GM19351 (cell line): ENCODE results near the gene MAGEA10.
"Not testable (repeated sequence)": the region's sequence is repeated elsewhere in the genome, so short reads cannot be mapped to it uniquely, and the experiment has no call there.

Experiments
- ATAC-seq: cut with Tn5 transposase; IDR thresholded peaks from one replicate; pipeline ENCODE4 v1.9.1; 2021; ENCODE audit warnings: mild to moderate bottlenecking, moderate library complexity; ENCODE audit not compliant: unreplicated experiment

The MAGEA10 gene

DNA sequence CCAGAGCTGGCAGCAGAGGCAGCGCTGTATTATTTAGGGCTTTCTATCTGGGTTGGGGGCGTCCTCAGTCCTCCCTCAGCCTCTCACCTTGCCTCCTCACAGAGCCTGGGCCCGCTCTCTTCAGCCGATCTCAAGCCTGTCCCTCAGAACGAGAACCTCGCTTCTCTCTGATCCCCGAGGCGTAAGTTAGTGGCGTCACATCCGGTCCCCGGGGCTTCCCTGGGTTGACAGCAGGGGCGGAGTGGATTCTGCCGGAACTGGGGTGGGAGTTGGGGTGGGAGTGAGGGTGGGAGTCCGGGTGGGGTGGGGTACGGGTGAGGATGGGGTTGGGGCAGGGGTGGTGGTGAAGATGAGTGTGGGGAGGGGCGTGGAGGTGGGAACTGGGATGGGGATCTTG lies at the start of gene MAGEA10:
MAGEA10 (minus strand) TSS at position 190 of the 397 bp plus-strand sequence. CDS start 2,957 bp downstream, outside the sequence.
- no peak for ATAC-seq

DNA sequence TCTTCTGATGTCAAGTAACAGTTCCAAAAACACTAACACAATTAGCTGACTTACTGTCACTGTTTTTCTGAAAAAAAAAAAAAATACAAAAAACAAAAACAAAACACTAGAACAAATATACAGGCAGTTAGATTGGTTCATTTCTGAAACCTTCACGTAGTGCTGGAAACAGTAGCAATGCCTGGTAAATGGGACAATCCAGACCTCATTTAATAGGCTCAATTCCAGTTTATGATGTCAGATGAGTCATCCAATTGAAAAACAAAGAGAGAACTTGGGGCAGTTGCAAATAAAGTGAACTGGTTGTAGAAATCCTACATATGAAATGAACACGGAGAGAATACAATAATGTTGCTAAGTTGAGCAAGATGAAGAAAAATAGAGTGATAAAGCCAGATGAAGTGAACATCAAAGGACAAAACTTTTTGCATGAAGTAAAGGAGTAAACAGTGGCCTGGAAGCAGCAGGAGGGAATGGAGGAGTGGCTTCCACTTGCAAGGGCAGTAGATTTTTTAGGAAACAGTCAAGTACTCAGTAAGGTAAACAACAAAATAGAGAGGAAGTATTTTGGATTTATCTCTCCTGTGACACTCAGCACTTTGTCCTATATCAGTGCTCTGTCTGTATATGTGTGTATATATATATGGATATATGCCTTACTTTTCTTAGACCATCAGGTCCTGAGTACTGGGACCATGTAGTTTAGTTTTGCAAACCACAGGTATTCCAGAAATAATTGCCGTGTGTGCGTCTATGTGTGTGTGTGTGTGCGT lies 39.3 kb upstream of the MAGEA10 start:
- no peak for ATAC-seq

DNA sequence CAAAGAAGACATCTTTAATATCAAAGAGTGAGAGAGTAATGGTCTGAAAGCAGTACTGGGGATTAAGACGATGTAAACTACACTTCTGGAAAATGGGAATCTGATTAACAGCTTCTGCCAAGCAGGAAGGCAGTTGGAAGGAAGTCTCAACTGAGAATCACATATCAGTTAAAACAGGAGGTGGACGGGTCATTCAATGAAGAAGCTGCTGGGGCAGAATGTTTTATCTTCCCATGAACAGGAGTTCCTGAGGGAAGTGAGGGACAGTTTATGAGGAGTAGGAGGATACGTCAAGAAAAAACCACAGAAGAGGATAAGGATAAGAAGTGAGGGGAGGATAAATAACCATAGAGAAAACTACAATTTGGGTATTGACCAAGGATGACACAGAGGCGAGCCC lies 38.7 kb upstream of the MAGEA10 start:
- ATAC-seq: no peak

DNA sequence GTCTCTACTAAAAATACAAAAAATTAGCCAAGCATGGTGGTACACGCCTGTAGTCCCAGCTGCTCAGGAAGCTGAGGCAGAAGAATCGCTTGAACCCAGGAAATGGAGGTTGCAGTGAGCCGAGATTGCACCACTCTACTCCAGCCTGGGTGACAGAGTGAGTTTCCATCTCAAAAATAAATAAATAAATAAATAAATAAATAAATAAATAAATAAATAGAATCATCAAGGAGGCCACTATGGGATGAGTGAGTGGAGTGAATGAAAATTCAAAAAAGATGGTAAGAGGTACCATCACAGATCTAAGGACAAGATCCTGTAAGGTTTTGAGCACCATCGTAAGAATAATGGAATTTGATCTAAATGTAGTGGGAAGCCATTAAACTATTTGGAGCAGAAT lies 37.5 kb upstream of the MAGEA10 start:
- not testable (repeated sequence) for ATAC-seq

DNA sequence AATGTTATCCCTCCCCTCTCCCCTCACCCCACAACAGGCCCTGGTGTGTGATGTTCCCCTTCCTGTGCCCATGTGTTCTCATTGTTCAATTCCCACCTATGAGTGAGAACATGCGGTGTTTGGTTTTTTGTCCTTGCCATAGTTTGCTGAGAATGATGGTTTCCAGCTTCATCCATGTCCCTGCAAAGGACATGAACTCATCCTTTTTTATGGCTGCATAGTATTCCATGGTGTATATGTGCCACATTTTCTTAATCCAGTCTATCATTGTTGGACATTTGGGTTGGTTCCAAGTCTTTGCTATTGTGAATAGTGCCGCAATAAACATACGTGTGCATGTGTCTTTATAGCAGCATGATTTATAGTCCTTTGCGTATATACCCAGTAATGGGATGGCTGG lies 35.5 kb upstream of the MAGEA10 start:
- ATAC-seq: not testable (repeated sequence)

DNA sequence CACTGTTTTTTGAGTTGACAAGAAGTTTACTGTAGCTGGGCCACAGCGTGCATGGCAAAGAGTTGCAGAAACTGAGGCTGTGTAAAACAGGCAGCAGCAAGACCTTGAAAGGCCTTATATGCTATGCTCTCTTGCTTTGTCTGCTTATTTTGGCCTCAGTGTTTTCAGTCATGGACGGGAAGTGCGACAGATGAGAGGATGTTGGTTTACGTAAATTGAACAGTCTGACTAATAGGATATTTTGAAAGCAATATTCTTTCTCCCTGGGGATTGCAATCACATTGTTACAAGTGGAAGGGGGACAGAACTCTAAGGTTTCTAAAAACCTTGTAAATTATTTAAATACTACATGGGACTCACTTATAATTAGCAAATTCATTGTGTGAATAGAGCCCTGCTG lies 32.2 kb upstream of the MAGEA10 start:
- ATAC-seq: no peak

DNA sequence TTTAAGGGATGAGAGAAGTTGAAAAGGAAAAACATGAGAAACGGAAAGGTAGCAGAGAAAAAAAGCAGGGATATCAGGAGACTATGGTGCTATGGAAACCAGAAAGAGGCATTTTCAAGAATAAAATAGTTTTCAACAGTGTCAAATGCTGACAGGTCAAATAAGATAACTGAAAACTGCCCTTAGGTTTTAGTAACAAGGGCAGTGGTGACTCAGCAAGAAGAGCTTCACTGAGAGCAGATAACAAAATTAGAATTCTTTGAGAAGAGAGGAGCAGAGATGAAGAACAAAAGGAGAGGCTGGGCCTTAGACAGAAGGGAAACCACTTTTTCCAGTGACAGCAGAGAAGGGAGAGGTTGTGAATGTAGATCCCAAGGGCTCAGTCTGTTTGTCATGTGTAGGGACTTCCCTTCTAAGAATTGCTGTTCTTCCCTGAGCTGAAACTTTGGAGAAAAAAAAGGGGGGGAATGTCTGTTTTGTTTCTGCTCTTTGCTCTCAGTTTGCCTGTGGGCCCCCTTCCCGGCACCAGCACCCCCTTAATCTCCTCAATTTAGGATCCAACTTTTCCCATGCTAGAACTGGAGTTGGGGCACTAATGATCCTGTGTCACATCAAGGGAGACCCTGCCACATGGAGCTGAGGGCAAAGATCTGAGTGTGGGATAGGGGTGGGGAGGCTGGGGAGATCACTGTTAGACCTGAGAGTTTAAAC lies 26.8 kb upstream of the MAGEA10 start:
- no peak for ATAC-seq

DNA sequence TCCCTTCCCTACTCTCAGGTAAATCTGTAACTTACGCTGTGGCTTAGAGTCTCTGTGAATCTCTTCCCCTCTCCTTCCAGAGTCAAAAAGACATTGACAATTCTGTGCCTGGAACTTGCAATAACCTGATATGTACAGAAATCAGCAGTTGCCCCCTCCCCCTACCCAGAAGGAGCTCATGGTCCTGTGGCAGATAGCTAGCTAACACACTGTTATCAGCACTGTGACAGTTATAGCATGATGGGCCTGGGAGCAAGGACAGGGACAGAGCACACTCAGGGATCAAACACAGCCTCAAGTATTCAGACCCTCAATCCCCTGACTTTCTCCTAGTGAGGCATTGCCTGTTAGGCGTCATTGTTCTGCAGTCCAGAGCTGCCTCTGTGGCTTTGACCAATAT lies 18.7 kb upstream of the MAGEA10 start:
- no peak for ATAC-seq

DNA sequence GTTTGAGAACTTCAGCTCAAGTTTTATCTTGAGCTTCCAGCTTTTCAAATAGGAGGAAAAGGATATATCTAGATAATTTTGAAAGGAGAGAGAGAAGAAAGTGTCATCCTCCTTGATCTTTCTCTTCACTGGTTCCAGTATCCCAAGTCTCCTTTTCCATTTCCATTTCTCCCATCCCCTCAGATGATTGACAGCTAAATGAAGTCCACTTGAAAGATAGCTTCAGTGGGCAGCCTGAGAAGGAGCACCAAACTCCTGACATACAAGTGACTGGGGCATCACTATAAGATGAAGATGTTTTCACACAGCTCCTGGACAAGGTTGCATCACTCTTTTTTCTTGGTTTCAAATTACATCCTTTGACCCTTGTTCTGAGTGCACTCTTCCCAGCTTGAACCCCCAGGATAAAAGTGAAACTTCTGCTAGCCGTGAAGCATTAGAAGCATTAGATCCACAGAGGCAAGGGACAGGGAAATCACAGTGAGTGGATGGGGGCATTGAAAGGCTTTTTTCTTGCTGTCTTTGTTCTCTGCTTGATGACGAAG lies 17.5 kb upstream of the MAGEA10 start:
- ATAC-seq: no peak

DNA sequence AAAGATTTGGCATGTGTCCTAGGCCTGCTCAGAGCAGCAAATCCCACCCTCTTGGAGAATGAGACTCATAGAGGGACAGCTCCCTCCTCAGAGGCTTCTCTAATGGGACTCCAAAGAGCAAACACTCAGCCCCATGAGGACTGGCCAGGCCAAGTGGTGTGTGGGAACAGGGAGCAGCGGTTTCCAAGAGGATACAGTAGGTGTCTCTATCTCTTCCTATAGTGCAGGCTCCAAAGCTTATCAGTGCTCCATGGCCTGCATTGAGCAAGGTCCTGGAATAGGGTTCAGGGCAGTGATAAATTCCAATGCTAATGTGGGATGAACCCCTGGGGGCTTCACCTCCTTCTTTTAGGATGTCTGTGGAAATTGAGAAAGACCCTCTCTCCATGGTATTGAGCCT lies 15.7 kb upstream of the MAGEA10 start:
- ATAC-seq: no peak

DNA sequence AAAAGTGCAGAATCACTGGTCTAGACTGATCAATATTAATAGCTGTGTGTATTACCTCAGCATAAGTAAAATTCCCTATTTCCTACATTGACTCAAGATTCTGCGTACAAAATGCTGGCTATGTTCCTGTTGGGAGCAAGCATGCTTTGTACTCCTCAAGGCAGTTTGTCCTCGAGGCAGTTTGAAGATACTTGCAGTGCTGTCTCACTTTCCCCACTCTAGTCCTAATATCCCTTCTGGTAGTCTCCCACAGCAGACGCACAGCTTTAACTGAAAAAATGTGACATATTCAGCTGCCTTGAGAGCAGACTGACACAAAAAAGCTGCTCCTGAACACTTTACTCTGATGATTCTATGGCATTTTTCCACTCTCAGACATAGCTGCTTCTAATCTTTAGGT lies 12.9 kb upstream of the MAGEA10 start:
- no peak for ATAC-seq

DNA sequence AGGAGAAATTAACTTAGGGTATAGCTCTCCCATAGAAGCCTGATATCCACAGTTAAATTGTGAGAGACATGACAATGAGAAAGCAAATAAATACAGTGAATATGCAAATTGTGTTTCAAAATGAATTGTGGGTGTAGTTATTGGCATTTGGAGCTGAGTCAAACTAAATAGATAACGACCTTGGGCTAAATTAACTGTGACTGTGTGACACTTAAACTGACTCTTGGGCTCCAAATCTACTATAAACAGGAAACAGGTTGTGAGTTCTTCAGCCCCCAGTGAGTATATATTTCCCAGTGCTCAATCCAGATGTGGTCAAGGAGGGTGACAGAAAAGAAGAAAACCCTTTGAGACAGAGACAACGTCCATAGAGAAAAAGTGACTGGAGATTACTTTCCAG lies 11.3 kb upstream of the MAGEA10 start:
- ATAC-seq: no peak

DNA sequence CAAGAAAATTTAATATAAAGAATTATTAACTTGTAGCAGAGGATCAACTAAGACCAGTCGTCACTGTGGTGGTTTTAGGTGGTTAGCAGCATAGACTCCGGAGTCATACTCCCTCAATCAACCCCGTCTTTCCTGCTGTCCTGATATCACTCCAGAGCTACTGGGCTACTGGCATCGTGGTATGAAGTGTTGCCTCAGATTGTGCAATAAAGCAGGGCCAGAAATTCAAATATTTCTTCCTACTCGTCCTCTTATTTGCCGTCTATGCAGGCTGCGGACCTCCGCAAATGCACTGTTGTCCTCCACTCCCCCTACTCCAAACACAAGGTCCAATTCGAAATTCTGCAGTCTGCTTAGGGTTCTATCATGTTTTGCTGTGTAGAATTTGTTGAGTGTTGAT lies 1.2 kb upstream of the MAGEA10 start:
- ATAC-seq: no peak

DNA sequence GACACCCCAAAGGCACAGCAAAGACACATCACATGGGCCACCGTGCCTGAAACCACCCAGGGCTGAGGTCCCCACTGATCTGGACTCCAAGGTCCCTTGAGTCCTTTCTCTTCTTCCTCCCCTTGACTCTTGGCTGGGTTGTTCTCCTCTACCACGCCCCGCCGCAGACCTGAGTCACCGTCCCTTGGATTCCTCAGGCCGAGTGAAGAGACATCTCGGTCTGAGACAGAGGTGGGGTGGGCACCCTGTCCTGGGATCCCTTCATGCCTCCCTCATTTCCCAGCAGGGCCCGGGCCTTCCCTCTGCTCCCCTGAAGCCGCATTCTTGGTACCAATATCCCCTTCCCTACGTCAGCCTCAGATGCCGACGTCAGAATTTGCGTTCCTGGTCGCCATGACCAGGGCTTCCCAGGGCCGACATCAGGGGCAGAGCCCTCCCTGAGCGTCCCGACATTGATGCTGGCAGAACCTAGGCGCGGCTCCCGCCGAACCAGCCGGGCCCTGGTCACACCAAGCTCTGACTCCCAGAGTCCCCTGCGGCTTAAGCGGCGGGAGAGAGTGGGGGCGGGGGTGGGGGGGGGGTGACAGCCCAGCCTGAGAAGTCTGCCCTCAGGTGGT lies 498 bp downstream of the MAGEA10 start:
- ATAC-seq: no peak

DNA sequence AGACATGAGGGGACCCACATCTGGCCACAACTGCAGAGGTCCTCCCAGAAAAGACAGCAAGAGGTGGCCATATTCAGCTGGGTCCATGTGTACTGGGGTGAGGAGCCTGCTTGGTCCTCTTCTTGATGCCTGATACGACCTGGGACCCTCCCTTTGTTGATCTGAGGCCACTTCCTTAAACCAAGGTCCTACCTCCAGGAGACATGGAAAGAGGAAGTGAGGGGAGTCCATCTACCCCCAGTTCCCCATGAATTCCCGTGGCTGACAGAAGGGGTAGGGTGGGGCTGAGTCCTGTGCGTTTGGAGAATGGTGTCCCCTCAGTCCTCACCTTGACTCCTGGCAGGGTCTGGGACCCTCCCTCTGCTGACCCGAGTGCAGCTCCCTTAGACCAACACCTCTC lies 2.1 kb downstream of the MAGEA10 start:
- no peak for ATAC-seq

DNA sequence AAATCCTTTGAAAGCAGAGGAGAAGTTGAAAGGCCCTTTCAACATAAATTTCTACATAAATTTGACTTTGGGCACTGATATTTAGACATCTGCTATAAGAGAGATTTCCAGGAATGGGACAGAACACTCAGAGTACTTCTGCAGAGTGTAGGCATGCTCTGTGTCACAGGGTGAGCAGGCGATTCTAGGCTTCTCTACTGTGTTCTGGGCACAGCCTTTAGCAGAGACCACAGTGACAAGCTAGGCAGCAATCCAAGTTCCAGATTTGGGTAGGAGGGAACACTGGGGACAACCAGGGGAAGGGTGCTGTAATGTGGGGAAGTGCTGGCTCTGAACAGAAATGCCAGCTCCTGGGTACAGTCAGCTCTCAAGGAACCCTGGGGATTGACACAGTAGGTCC lies 6.9 kb downstream of the MAGEA10 start:
- ATAC-seq: no peak

DNA sequence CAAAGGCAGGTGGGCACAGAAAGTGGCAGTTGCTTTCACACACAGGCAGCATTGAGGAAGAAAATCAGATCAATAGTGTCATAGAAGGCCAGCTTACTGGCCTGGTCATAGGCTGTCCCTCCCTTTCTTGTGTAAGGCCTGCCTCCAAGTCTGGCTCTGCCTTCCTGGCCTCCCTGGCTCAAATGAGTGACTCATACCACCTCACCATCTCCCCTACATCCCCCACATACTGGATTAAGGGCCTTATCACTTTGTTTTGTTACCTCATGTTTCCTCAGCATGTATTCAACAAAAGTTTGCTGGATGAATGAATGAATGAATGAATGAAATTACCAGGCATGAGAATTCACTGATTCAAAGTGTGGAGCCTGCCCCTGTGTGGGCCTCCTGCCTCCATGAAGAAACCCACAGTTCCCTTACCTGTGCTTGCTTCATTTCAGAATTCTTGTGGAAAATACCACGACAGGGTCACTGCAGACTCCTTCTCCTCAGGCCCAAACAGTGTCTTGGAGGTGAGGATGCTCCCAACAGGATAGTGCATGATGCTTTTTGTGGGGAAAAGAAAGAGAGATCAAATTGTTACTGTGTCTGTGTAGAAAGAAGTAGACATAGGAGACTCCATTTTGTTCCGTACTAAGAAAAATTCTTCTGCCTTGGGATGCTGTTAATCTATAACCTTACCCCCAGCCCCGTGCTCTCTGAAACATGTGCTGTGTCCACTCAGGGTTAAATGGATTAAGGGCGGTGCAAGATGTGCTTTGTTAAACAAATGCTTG lies 9.1 kb downstream of the MAGEA10 start:
- not testable (repeated sequence) for ATAC-seq

DNA sequence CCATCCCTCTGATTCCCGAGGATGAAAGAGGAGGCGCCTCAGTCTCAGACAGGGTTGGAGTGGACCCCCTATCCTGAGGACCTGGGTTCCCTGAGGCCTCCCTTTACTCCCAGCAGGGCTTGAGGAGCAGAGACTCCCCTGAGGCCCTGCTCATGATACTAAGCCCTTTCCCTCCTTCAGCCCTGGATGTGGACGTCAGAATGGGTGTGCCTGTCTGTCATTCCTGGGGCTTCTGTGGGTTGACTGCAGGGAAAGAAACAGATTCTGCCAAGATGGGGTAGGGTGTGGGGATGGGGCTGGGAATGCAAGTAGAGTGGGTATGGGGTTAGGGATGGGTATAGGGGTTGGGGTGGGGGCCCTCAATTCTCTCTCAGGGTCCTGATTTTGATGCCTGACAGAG lies 21.1 kb downstream of the MAGEA10 start:
- no peak for ATAC-seq

DNA sequence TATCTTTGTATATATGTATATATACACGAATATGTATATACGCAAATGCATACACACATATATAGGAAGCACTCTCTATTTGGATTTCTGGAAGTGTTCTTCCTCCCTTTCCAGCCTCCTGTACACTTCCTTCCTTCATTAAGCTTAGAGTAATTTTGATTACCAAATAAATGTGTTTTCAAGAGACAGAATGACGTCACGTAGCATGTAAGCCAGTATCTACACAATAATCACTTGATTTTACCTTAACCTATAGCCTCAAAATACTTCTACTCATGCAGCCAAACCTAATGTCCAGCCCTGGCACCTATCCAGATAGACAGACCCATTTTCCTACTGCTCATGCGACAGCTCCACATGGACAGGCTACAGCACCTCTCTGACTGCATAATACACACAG lies 29.9 kb downstream of the MAGEA10 start:
- ATAC-seq: no peak

DNA sequence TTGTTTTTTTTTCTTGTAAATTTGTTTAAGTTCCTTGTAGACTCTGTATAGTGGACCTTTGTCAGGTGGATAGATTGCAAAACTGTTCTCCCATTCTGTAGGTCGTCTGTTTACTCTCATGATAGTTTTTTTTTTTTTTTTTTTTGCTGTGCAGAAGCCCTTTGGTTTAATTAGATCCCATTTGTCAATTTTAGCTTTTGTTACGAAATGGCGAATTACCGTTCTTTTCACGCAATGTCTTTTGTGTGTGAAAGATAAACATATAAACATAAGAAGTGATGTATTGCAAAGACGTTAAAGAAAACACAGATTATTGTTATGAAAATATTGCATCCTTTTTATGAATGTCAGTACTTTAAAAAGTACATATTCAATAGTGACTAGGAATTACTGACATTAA lies 34.5 kb downstream of the MAGEA10 start:
- ATAC-seq: no peak

DNA sequence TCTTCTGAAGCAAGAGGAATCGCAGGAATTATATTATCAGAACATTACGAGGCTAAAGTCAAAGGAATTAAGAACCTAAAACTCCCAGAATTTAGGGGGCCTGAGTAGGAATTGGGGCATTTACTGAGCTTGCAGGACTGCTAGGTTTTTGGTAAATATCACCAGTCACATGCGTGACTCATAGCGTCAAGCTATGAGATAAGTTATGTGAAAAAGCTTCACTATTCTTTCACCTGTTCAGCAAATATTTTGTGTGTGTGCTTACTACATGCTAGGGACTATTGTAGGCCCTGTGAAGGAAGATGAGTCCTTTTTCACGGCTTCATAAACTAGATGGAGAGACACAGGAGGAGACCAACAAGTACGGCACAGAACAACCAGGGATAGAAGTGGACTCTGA lies 52.2 kb downstream of the MAGEA10 start:
- ATAC-seq: no peak
